Ascending aorta (tissue), 2 donors: Measurements from ENCODE around the gene MYO1D. TPM values are rescaled to one million over a fixed set of nuclear protein-coding genes. Genes with fewer than 3 reads are reported as not detected.

Source experiments
- DNase-seq, 2 donors: peaks; one replicate each; pipeline ENCODE4 v3.0.0-alpha.2; 2019; ENCODE audit warnings: low spot score in 2 of 2
- H3K27ac ChIP-seq, 2 donors: fragments of 200-600 bp; sonication (generic); one replicate each; pipeline ENCODE4 v1.5.1; 2016 to 2017; ENCODE audit warnings: mild to moderate bottlenecking in 1 of 2
- H3K27me3 ChIP-seq: fragments of 200-600 bp; sonication (generic); one replicate; pipeline ENCODE4 v1.5.1; 2017
- H3K36me3 ChIP-seq, 2 donors: fragments of 200-600 bp; sonication (generic); one replicate each; pipeline ENCODE4 v1.5.1; 2016
- H3K4me1 ChIP-seq, 2 donors: fragments of 200-600 bp; sonication (generic); one replicate each; pipeline ENCODE4 v1.5.1; 2016 to 2017; ENCODE audit warnings: mild to moderate bottlenecking in 1 of 2
- H3K4me3 ChIP-seq, 2 donors: fragments of 200-600 bp; sonication (generic); one replicate each; pipeline ENCODE4 v1.5.1; 2016 to 2017; ENCODE audit warnings: mild to moderate bottlenecking in 1 of 2
- H3K9me3 ChIP-seq, 2 donors: fragments of 200-600 bp; sonication (generic); one replicate each; pipeline ENCODE4 v1.5.1; 2016
- intact Hi-C: fragments of 100-400 bp; cut with DNase I; formaldehyde crosslinking; loops from one replicate; pipeline ENCODE4 v1.15.1; 2023
- total RNA-seq: library from RNA; depleted of rRNA; stranded (reverse); fragments of >200 nt; gene quantifications from one replicate; pipeline ENCODE4 v1.1.0, GENCODE V29; 2016
- TF ChIP-seq, protein P1 (sequence below), 3 experiments: fragments of 200-600 bp in 2 of 3; fragments of 450-650 bp in 1 of 3; sonication (generic) in 2 of 3; IDR thresholded peaks; one replicate each; pipeline ENCODE4 v1.5.1; 2016 to 2019; ENCODE audit warnings: antibody characterized with exemption in 3 of 3, mild to moderate bottlenecking in 1 of 3, moderate library complexity in 1 of 3

Gene MYO1D
- total RNA-seq, 1 donor from 2014 or later, result 105 TPM

DNA sequence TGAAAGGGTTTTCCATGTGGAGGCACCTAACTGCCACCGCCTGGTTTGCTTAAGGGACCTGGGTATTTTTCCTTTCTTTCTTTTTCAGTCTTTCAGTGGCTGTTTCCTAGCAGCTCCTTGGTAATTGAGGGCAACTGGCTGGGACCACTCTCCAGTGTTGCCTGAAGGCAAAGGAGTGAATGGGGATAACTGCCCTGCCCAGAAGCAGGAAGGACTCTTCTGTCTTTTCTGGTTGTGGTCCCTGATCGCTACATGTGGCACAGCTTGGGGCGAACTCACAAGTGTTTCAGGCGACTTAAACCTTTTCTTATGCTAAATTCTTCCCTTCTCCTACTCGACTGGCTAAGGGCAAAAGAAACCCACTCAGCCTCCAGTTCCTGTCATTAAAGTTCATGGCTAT lies 40.9 kb upstream of the MYO1D start:
- Histone ChIP-seq H3K9me3 (no peaks in the 10 kb centered on the region), H3K27me3 (no peaks in the 10 kb centered on the region), H3K36me3 (no peaks in the 10 kb centered on the region), H3K27ac (no peak overlapping the region), H3K4me3 (no peak overlapping the region), H3K4me1 (no peaks in the 10 kb centered on the region)
- no peak for DNase-seq
- TF ChIP-seq, protein P1, sequence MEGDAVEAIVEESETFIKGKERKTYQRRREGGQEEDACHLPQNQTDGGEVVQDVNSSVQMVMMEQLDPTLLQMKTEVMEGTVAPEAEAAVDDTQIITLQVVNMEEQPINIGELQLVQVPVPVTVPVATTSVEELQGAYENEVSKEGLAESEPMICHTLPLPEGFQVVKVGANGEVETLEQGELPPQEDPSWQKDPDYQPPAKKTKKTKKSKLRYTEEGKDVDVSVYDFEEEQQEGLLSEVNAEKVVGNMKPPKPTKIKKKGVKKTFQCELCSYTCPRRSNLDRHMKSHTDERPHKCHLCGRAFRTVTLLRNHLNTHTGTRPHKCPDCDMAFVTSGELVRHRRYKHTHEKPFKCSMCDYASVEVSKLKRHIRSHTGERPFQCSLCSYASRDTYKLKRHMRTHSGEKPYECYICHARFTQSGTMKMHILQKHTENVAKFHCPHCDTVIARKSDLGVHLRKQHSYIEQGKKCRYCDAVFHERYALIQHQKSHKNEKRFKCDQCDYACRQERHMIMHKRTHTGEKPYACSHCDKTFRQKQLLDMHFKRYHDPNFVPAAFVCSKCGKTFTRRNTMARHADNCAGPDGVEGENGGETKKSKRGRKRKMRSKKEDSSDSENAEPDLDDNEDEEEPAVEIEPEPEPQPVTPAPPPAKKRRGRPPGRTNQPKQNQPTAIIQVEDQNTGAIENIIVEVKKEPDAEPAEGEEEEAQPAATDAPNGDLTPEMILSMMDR (IDR thresholded peaks at IDR 0.05), result no peak
- intact Hi-C loops, result no loop called here

DNA sequence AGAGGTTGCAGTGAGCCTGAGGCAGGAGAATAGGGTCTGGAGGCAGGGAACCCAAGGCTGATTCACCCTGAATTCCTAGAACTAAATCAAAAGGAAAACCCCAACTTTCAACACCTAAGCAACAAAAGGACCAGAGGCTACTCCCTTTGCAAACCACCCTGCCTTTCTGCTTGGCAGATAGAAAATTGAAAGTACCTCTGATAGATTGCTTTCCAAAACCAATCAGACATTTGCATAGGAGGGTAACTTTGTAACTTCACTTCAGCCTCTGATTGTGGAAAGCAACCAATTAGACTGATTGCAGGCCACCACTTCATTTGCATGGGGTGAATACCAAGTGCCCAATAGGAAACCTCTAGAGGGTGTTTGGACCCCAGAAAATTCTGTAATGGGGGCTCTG lies 40.2 kb upstream of the MYO1D start:
- Histone ChIP-seq H3K27me3 (no peaks in the 10 kb centered on the region), H3K9me3 (no peaks in the 10 kb centered on the region), H3K36me3 (no peaks in the 10 kb centered on the region), H3K4me1 (peaks cover 0 to under 1% of the 10 kb centered on the region in 2 donors), H3K4me3 (no peak overlapping the region), H3K27ac (no peak overlapping the region)
- intact Hi-C loops, result no loop called here
- no peak for DNase-seq
- TF ChIP-seq, protein P1 (IDR thresholded peaks at IDR 0.05), result no peak

DNA sequence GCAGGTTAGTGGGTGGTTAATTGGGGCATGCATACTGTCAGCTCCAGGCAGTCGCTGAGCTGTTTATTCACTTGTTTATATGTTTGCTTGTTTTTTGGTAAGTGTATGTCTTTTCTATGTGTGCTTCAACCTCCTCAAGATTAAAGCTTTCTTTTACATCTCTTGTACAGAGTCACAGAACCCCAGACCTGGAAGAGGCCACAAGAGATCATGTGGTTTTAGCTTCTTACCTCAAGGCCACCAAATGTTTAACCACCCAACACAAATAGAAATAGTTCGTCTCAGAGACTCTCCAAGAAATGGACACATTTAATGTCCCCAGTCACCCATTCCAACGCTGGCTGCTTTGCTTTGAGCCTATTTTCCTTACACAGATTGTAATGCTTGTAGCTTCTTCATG lies 39.2 kb upstream of the MYO1D start:
- no peaks in the 10 kb centered on the region for H3K9me3 ChIP-seq
- peaks cover 0 to 10% of the 10 kb centered on the region in 2 donors for H3K4me1 ChIP-seq
- no peak for DNase-seq
- intact Hi-C loops, result no loop called here
- H3K27ac ChIP-seq, result no peak overlapping the region
- H3K27me3 ChIP-seq, result no peaks in the 10 kb centered on the region
- no peak overlapping the region for H3K4me3 ChIP-seq
- TF ChIP-seq, protein P1 (IDR thresholded peaks at IDR 0.05), result no peak
- no peaks in the 10 kb centered on the region for H3K36me3 ChIP-seq

DNA sequence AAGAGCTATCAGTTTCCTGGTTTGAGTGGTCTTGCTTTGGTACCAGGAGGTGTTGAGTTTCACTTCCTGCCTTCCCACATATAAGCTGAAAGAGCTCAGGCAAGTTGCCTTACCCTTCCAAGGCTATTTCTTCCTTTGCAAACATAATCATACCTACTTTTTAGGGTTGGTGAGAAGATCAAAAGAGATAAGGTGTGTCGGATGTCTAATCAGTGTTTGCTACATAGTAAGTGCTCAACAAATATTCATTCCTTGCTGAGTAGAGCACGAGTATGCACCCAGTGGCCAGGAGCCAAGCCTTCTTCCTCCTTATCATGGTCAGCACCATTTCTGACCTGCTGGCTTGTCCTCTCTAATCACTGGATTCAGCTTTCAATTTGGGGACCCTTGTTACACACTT lies 38.3 kb upstream of the MYO1D start:
- TF ChIP-seq, protein P1 (IDR thresholded peaks at IDR 0.05), result no peak
- Histone ChIP-seq H3K4me1 (peaks cover 0 to 10% of the 10 kb centered on the region in 2 donors), H3K4me3 (no peak overlapping the region), H3K9me3 (no peaks in the 10 kb centered on the region), H3K36me3 (no peaks in the 10 kb centered on the region), H3K27me3 (no peaks in the 10 kb centered on the region), H3K27ac (no peak overlapping the region)
- no peak for DNase-seq
- intact Hi-C loops, result no loop called here

DNA sequence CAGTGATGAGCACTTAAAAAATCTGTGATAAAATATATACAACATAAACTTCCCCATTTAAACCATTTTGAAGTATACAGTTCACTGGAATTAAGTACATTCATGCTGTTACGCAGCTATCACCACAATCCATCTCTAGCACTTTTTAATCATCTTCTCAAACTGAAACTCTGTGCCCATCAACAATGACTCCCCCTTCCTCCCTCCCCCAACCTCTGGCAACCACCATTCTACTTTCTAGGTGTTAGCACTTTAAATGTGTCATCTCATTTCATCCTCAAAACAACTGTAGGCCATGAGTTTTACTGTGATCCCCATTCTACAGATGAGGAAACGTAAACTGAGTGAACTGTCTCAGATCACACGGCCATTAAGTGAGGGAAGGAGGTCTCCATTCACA lies 37.3 kb upstream of the MYO1D start:
- Histone ChIP-seq H3K27ac (no peak overlapping the region), H3K4me3 (no peak overlapping the region), H3K4me1 (peaks cover 0 to 12% of the 10 kb centered on the region in 2 donors), H3K9me3 (no peaks in the 10 kb centered on the region), H3K36me3 (no peaks in the 10 kb centered on the region), H3K27me3 (no peaks in the 10 kb centered on the region)
- intact Hi-C loops, result no loop called here
- DNase-seq, result no peak
- TF ChIP-seq, protein P1 (IDR thresholded peaks at IDR 0.05), result no peak

DNA sequence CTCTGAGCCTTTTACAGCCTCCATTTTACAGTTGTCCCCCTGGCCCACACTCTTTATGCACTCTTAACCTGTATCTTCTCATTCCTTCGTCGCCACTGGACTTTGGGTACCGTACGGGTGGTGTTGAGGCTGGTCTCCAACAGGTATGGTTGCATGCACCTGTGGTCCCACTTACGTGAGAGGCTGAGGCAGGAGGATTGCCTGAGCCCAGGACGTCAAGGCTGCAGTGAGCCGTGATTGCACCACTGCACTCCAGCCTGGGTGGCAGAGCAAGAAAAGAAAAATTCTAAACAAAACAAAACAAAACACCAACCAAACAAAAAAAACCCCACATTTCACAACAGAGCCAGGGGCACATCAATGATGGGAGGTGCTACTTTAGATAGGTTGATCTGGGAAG lies 36.7 kb upstream of the MYO1D start:
- Histone ChIP-seq H3K4me1 (peaks cover 0 to 12% of the 10 kb centered on the region in 2 donors), H3K4me3 (no peak overlapping the region), H3K9me3 (no peaks in the 10 kb centered on the region), H3K27me3 (no peaks in the 10 kb centered on the region), H3K36me3 (no peaks in the 10 kb centered on the region), H3K27ac (no peak overlapping the region)
- intact Hi-C loops, result no loop called here
- no peak for DNase-seq
- TF ChIP-seq, protein P1 (IDR thresholded peaks at IDR 0.05), result no peak
